CD4-positive, alpha-beta T cell treated with Interleukin-15 for 4 hours (primary cell): ENCODE results near the gene FADS2.

ENCODE experiments used
- DNase-seq: peaks from one replicate; pipeline ENCODE4 v3.0.0-alpha.2; 2020; ENCODE audit warnings: low spot score

Gene FADS2

GRCh38 chr11:61887839-61888494 is 59.9 kb downstream of the FADS2 start:
- DNase-seq, result no peak

GRCh38 chr11:61888590-61888989 is 60.5 kb downstream of the FADS2 start:
- DNase-seq, result no peak

GRCh38 chr11:61889831-61890230 is 61.7 kb downstream of the FADS2 start:
- no peak for DNase-seq

GRCh38 chr11:61890529-61891330 is 62.6 kb downstream of the FADS2 start:
- DNase-seq, result no peak

- DNase-seq, result peak; percentile 53
Observed at GRCh38 chr11:61891331-61892084, 63.4 kb downstream of the FADS2 start, which contains the start of gene FADS3. Gene FADS3, minus strand, starts transcription at chr11:61891545. Its CDS starts 164 bp downstream, at chr11:61891381.

GRCh38 chr11:61892085-61892370 is 63.9 kb downstream of the FADS2 start:
- DNase-seq, result no peak

- DNase-seq, result no peak
Observed at GRCh38 chr11:61893981-61894380, 65.9 kb downstream of the FADS2 start.

- DNase-seq, result no peak
Observed at GRCh38 chr11:61895046-61895717, 67.1 kb downstream of the FADS2 start.

- DNase-seq, result no peak
Observed at GRCh38 chr11:61895718-61896059, 67.6 kb downstream of the FADS2 start.

GRCh38 chr11:61896665-61897386 is 68.7 kb downstream of the FADS2 start:
- DNase-seq, result no peak

GRCh38 chr11:61897387-61898246 is 69.5 kb downstream of the FADS2 start:
- peak; percentile 72 for DNase-seq

- DNase-seq, result no peak
Observed at GRCh38 chr11:61898247-61898582, 70.1 kb downstream of the FADS2 start.

GRCh38 chr11:61899146-61899841 is 71.2 kb downstream of the FADS2 start:
- peak; percentile 92 for DNase-seq

GRCh38 chr11:61900251-61900650 is 72.2 kb downstream of the FADS2 start:
- no peak for DNase-seq

GRCh38 chr11:61901397-61901796 is 73.3 kb downstream of the FADS2 start:
- no peak for DNase-seq

- DNase-seq, result no peak
Observed at GRCh38 chr11:61902313-61902712, 74.2 kb downstream of the FADS2 start.

- no peak for DNase-seq
Observed at GRCh38 chr11:61903845-61904244, 75.7 kb downstream of the FADS2 start.

GRCh38 chr11:61904539-61905048 is 76.5 kb downstream of the FADS2 start:
- no peak for DNase-seq

GRCh38 chr11:61905067-61905696 is 77.1 kb downstream of the FADS2 start:
- DNase-seq, result no peak
